ENCODE results near the gene PAPSS1. TPM values are rescaled to one million over a fixed set of nuclear protein-coding genes. Genes with fewer than 3 reads are reported as not detected.

PAPSS1 gene
- total and polyA plus RNA-seq, 10 of the 15 experiments (the other 5 are each of a cell fraction or from before 2014, with no cell fraction given), result 22.6 to 73.0 (median 30.6) TPM

DNA sequence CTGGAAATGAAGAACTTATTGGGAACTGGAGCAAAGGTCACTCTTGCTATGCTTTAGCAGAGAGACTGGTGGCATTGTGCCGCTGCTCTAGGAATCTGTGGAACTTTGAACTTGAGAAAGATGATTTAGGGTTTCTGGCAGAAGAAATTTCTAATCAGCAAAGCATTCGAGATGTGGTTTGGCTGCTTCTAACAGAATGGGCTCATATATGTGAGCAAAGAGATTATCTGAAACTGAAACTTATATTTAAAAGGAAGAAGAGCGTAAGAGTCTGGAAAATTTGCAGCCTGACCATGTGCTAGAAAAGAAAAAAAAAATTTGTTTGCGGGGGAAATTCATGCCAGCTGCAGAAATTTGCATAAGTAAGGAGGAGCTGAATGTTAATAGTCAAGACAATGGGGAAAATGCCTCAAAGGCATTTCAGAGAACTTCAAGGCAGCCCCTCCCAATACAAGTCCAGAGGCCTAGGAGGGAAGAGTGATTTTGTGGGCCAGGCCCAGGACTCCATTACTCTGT lies 35.9 kb upstream of the PAPSS1 start (continued):
- TF ChIP-seq RCOR1 (conservative IDR thresholded peaks at IDR 0.05; ENCODE audit: low read depth, low read length), result no peak
- no peak for TF ChIP-seq CREM (IDR thresholded peaks at IDR 0.05; ENCODE audit: low read depth)
- TF ChIP-seq NBN (IDR thresholded peaks at IDR 0.05), result no peak
- TF ChIP-seq HDAC2 (IDR thresholded peaks at IDR 0.05), result no peak

DNA sequence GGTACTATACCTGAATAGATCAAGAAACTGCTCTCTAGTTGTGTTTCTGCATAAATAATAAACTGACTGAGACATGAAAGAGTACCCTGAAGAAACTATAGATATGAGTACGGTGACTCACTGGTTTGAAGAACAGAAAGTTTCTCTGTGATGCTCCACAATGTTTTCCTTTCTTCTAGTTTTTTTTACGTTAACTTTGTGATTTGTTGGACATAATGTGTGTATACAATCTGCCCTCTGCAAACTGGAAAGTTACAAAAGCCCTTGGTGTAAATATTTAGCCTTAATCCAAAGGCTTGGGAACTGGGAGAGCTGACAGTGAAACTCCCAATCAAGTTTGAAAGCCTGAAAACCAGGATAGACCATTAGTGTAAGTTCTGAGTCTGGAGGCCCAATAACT lies 31.6 kb upstream of the PAPSS1 start:
- Histone ChIP-seq H3K27ac (ENCODE audit: control insufficient read depth, insufficient read depth) (no peak overlapping the region), H3K27me3 (replicated peaks in 1 of 2; ENCODE audit: control insufficient read depth in 2 of 2, insufficient read depth in 2 of 2, low read length in 1 of 2) (no peaks in the 10 kb centered on the region), H4K20me1 (ENCODE audit: control insufficient read depth, insufficient read depth) (no peaks in the 10 kb centered on the region), H3K36me3 (ENCODE audit: control insufficient read depth in 2 of 2, insufficient read depth in 2 of 2, low read length in 1 of 2) (no peaks in the 10 kb centered on the region), H3K4me3 (no peak overlapping the region), H3K9ac (ENCODE audit: control insufficient read depth, insufficient read depth, low read length) (no peak overlapping the region), H3K4me2 (ENCODE audit: control insufficient read depth, insufficient read depth) (no peak overlapping the region), H3K79me2 (ENCODE audit: control insufficient read depth, insufficient read depth, low read length) (no peaks in the 10 kb centered on the region), H3K4me1 (ENCODE audit: control insufficient read depth, insufficient read depth, low read length) (no peaks in the 10 kb centered on the region), H2AFZ (ENCODE audit: control insufficient read depth, low read depth, low read length) (no peak overlapping the region), H3K9me3 (replicated peaks; ENCODE audit: control insufficient read depth, insufficient read depth, low read length) (no peaks in the 10 kb centered on the region; the same call in 2 of the 3 replicates)
- POLR2A ChIA-PET, result no interaction called here
- RAD21 ChIA-PET (ENCODE audit: unreplicated experiment), result no interaction called here
- intact Hi-C loops (cut with micrococcal nuclease; ENCODE audit: unreplicated experiment), result no loop called here
- in situ Hi-C loops (cut with MboI), result no loop called here
- DNase-seq (ENCODE audit: low read depth, low spot score) (no peak), FAIRE-seq (no peak), ATAC-seq (no peak)
- CTCF ChIA-PET, result interaction anchor here (1.0 to 1.3 kb wide), 3 partner anchors 13 to 161 kb away, joined by 3 read pairs; no protein-coding TSS in a partner anchor
- 14% methylated on average over 2 of the region's 2 CpGs for WGBS (ENCODE audit: insufficient coverage, insufficient replicate concordance, low lambda C conversion rate, missing lambda C conversion rate)
- SMC1A ChIA-PET (ENCODE audit: uncharacterized antibody, unreplicated experiment), result interaction anchor here (0.8 to 1.5 kb wide), 2 partner anchors 10 to 12 kb away, joined by 3 read pairs; no protein-coding TSS in a partner anchor
- no TSS peak for BruUV-seq (replicated peaks)
- TF ChIP-seq, protein P1, sequence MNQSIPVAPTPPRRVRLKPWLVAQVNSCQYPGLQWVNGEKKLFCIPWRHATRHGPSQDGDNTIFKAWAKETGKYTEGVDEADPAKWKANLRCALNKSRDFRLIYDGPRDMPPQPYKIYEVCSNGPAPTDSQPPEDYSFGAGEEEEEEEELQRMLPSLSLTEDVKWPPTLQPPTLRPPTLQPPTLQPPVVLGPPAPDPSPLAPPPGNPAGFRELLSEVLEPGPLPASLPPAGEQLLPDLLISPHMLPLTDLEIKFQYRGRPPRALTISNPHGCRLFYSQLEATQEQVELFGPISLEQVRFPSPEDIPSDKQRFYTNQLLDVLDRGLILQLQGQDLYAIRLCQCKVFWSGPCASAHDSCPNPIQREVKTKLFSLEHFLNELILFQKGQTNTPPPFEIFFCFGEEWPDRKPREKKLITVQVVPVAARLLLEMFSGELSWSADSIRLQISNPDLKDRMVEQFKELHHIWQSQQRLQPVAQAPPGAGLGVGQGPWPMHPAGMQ (IDR thresholded peaks at IDR 0.05; ENCODE audit: borderline replicate concordance), result no peak
- TF ChIP-seq PAX8 (IDR thresholded peaks at IDR 0.05) (no peak), NFXL1 (IDR thresholded peaks at IDR 0.05; ENCODE audit: borderline replicate concordance) (no peak), CHD4 (IDR thresholded peaks at IDR 0.05) (no peak), RAD21 (IDR thresholded peaks at IDR 0.05; ENCODE audit: insufficient read depth, low read depth, low read length) (no peak), ETV6 (conservative IDR thresholded peaks at IDR 0.05 in 1 of 2, IDR thresholded peaks at IDR 0.05 in 1 of 2; ENCODE audit: borderline replicate concordance in 1 of 2, low read depth in 1 of 2) (no peak), CBFB (IDR thresholded peaks at IDR 0.05; ENCODE audit: low read depth) (no peak), BACH1 (IDR thresholded peaks at IDR 0.05; ENCODE audit: borderline replicate concordance) (no peak), SREBF1 (IDR thresholded peaks at IDR 0.05; ENCODE audit: low read length) (no peak), ASH2L (IDR thresholded peaks at IDR 0.05; ENCODE audit: borderline replicate concordance, low read depth) (no peak), NFIC (IDR thresholded peaks at IDR 0.05; ENCODE audit: low read depth, low read length) (no peak), POU2F2 (IDR thresholded peaks at IDR 0.05; ENCODE audit: borderline replicate concordance, low read depth, low read length) (no peak)
- TF ChIP-seq, protein P2, sequence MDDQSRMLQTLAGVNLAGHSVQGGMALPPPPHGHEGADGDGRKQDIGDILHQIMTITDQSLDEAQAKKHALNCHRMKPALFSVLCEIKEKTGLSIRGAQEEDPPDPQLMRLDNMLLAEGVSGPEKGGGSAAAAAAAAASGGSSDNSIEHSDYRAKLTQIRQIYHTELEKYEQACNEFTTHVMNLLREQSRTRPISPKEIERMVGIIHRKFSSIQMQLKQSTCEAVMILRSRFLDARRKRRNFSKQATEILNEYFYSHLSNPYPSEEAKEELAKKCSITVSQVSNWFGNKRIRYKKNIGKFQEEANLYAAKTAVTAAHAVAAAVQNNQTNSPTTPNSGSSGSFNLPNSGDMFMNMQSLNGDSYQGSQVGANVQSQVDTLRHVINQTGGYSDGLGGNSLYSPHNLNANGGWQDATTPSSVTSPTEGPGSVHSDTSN (IDR thresholded peaks at IDR 0.05; ENCODE audit: insufficient replicate concordance, low read depth, low read length), result no peak
- TF ChIP-seq, protein P3, sequence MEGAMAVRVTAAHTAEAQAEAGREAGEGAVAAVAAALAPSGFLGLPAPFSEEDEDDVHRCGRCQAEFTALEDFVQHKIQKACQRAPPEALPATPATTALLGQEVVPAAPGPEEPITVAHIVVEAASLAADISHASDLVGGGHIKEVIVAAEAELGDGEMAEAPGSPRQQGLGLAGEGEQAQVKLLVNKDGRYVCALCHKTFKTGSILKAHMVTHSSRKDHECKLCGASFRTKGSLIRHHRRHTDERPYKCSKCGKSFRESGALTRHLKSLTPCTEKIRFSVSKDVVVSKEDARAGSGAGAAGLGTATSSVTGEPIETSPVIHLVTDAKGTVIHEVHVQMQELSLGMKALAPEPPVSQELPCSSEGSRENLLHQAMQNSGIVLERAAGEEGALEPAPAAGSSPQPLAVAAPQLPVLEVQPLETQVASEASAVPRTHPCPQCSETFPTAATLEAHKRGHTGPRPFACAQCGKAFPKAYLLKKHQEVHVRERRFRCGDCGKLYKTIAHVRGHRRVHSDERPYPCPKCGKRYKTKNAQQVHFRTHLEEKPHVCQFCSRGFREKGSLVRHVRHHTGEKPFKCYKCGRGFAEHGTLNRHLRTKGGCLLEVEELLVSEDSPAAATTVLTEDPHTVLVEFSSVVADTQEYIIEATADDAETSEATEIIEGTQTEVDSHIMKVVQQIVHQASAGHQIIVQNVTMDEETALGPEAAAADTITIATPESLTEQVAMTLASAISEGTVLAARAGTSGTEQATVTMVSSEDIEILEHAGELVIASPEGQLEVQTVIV (IDR thresholded peaks at IDR 0.05; ENCODE audit: borderline replicate concordance, partially characterized antibody), result no peak
- TF ChIP-seq, protein P4, sequence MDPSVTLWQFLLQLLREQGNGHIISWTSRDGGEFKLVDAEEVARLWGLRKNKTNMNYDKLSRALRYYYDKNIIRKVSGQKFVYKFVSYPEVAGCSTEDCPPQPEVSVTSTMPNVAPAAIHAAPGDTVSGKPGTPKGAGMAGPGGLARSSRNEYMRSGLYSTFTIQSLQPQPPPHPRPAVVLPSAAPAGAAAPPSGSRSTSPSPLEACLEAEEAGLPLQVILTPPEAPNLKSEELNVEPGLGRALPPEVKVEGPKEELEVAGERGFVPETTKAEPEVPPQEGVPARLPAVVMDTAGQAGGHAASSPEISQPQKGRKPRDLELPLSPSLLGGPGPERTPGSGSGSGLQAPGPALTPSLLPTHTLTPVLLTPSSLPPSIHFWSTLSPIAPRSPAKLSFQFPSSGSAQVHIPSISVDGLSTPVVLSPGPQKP (IDR thresholded peaks at IDR 0.05; ENCODE audit: low read depth, low read length), result no peak
